ENCODE measurements around the gene AGPAT4. TPM values are rescaled to one million over a fixed set of nuclear protein-coding genes. Genes with fewer than 3 reads are reported as not detected.

AGPAT4 gene
- total and polyA plus RNA-seq, 2 of the 13 experiments (the other 11 are each of a cell fraction or from before 2014, with no cell fraction given) = 0.07 to 0.13 TPM

DNA sequence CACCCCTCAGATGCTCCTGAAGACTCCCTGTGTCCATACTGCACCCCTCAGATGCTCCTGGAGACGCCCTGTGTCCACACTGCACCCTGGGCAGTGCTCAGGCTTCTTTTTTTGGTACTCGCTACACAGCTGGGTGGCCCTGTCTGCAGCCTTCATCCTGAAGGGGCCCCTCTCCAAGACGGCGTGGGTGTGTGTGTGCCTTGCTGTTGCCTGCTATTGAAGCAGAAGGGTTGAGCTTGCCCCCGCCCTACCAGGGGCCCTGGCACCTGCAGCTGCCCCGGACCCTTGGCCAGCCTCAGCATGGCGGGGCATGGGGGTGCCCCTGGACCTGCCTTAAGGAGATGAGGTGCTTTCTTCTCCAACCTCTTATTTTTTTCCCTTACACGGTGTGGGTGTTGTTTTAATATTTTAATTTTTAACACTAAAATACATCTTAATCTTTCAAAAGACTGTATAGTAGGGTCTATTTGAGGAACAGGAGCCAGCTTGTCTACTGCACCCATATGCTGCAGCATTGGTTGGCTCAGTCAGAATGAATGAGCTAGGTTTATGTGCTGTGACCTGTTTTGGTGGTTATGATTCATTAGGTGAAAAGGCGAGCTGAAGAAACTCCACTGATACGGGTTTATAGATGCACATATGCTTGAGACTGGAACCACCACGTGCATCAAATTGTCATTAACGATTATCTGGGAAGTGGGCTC lies 135.9 kb downstream of the AGPAT4 start:
- no TSS peak for BruUV-seq (replicated peaks)
- Histone ChIP-seq H3K27me3 (ENCODE audit: control insufficient read depth in 1 of 2, insufficient read depth in 2 of 2, low read length in 2 of 2) (no peaks in the 10 kb centered on the region), H4K20me1 (ENCODE audit: insufficient read depth, low read length) (no peaks in the 10 kb centered on the region), H3K9me3 (ENCODE audit: low read length) (no peaks in the 10 kb centered on the region), H3K4me3 (replicated peaks in 1 of 3; ENCODE audit: insufficient read depth in 1 of 3, low read depth in 2 of 3, low read length in 3 of 3) (no peak overlapping the region), H2AFZ (ENCODE audit: low read length) (no peak overlapping the region), H3K27ac (ENCODE audit: extremely low read length, insufficient read depth, low read length) (no peak overlapping the region), H3K9ac (ENCODE audit: insufficient read depth, low read depth, low read length) (no peak overlapping the region), H3K36me3 (replicated peaks in 1 of 2; ENCODE audit: control insufficient read depth in 1 of 2, insufficient read depth in 2 of 2, low read length in 2 of 2) (no peaks in the 10 kb centered on the region), H3K4me2 (ENCODE audit: low read depth, low read length) (no peak overlapping the region), H3K4me1 (ENCODE audit: insufficient read depth, low read length) (peaks cover 35% of the 10 kb centered on the region), H3K79me2 (ENCODE audit: insufficient read depth, low read length) (no peaks in the 10 kb centered on the region)
- TF ChIP-seq, protein P1, sequence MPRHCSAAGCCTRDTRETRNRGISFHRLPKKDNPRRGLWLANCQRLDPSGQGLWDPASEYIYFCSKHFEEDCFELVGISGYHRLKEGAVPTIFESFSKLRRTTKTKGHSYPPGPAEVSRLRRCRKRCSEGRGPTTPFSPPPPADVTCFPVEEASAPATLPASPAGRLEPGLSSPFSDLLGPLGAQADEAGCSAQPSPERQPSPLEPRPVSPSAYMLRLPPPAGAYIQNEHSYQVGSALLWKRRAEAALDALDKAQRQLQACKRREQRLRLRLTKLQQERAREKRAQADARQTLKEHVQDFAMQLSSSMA (CRISPR knock-in tag; IDR thresholded peaks at IDR 0.05) = no peak
- TF ChIP-seq SALL2 (CRISPR knock-in tag; IDR thresholded peaks at IDR 0.05) (no peak), ZNF781 (CRISPR knock-in tag; IDR thresholded peaks at IDR 0.05; ENCODE audit: borderline replicate concordance, not compliant biosample characterization) (no peak), PHF20 (CRISPR knock-in tag; IDR thresholded peaks at IDR 0.05) (no peak), MXD4 (CRISPR knock-in tag; IDR thresholded peaks at IDR 0.05) (no peak), KDM2A (CRISPR knock-in tag; IDR thresholded peaks at IDR 0.05; ENCODE audit: borderline replicate concordance, low read depth) (no peak), ZNF124 (CRISPR knock-in tag; IDR thresholded peaks at IDR 0.05) (no peak), HNRNPK (IDR thresholded peaks at IDR 0.05; ENCODE audit: low read depth, low read length, poor library complexity, severe bottlenecking) (no peak)
- TF ChIP-seq, protein P2, sequence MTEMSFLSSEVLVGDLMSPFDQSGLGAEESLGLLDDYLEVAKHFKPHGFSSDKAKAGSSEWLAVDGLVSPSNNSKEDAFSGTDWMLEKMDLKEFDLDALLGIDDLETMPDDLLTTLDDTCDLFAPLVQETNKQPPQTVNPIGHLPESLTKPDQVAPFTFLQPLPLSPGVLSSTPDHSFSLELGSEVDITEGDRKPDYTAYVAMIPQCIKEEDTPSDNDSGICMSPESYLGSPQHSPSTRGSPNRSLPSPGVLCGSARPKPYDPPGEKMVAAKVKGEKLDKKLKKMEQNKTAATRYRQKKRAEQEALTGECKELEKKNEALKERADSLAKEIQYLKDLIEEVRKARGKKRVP (CRISPR knock-in tag; IDR thresholded peaks at IDR 0.05) = no peak
- TF ChIP-seq, protein P3, sequence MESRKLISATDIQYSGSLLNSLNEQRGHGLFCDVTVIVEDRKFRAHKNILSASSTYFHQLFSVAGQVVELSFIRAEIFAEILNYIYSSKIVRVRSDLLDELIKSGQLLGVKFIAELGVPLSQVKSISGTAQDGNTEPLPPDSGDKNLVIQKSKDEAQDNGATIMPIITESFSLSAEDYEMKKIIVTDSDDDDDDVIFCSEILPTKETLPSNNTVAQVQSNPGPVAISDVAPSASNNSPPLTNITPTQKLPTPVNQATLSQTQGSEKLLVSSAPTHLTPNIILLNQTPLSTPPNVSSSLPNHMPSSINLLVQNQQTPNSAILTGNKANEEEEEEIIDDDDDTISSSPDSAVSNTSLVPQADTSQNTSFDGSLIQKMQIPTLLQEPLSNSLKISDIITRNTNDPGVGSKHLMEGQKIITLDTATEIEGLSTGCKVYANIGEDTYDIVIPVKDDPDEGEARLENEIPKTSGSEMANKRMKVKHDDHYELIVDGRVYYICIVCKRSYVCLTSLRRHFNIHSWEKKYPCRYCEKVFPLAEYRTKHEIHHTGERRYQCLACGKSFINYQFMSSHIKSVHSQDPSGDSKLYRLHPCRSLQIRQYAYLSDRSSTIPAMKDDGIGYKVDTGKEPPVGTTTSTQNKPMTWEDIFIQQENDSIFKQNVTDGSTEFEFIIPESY (CRISPR knock-in tag; IDR thresholded peaks at IDR 0.05) = no peak
- TF ChIP-seq, protein P4, sequence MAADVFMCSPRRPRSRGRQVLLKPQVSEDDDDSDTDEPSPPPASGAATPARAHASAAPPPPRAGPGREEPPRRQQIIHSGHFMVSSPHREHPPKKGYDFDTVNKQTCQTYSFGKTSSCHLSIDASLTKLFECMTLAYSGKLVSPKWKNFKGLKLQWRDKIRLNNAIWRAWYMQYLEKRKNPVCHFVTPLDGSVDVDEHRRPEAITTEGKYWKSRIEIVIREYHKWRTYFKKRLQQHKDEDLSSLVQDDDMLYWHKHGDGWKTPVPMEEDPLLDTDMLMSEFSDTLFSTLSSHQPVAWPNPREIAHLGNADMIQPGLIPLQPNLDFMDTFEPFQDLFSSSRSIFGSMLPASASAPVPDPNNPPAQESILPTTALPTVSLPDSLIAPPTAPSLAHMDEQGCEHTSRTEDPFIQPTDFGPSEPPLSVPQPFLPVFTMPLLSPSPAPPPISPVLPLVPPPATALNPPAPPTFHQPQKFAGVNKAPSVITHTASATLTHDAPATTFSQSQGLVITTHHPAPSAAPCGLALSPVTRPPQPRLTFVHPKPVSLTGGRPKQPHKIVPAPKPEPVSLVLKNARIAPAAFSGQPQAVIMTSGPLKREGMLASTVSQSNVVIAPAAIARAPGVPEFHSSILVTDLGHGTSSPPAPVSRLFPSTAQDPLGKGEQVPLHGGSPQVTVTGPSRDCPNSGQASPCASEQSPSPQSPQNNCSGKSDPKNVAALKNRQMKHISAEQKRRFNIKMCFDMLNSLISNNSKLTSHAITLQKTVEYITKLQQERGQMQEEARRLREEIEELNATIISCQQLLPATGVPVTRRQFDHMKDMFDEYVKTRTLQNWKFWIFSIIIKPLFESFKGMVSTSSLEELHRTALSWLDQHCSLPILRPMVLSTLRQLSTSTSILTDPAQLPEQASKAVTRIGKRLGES (CRISPR knock-in tag; IDR thresholded peaks at IDR 0.05; ENCODE audit: borderline replicate concordance) = no peak
- in situ Hi-C loops (cut with HindIII; ENCODE audit: extremely low pct_ligation_motif_present, low pct_unique_long_range_greater_than_20kb) = no loop called here
- POLR2A ChIA-PET = no interaction called here
- DNase-seq (ENCODE audit: low spot score) (no peak), FAIRE-seq (no peak), ATAC-seq (no peak)
- 92% methylated on average over 11 of the region's 12 CpGs for WGBS (ENCODE audit: low lambda C conversion rate)
- CTCF ChIA-PET (ENCODE audit: low intra/inter-chr PET ratio, low total read pairs) = no interaction called here
- intact Hi-C loops (cut with micrococcal nuclease; ENCODE audit: unreplicated experiment) = no loop called here

All from HepG2 (cell line).